GM13977 (cell line): Measurements from ENCODE around the gene ANP32E.
A peak's percentile ranks its signal among the peaks of the same experiment; 100 is the strongest.
"Not testable (repeated sequence)": the region's sequence is repeated elsewhere in the genome, so short reads cannot be mapped to it uniquely, and the experiment has no call there.

Source experiments
- DNase-seq: peaks from one replicate; pipeline ENCODE4 v3.0.0; 2012; ENCODE audit warnings: low spot score
- CTCF ChIP-seq: IDR thresholded peaks from 2 replicates; pipeline ENCODE4 v1.5.1; 2012; ENCODE audit warnings: mild to moderate bottlenecking, control low read depth; ENCODE audit not compliant: insufficient read depth; ENCODE audit errors: extremely low read depth, missing control alignments
- in situ Hi-C: fragments of 300-500 bp; cut with MboI; formaldehyde crosslinking; loops from one replicate; pipeline ENCODE4 v1.12.0; 2022; ENCODE audit warnings: low sequenced_read_pairs, low pct_unique_long_range_greater_than_20kb, mixed read lengths, inconsistent platforms; ENCODE audit not compliant: unreplicated experiment

The ANP32E gene

GRCh38 chr1:150213170-150214098 lies 22.5 kb downstream of the ANP32E start:
- peak; percentile 91 for DNase-seq
- in situ Hi-C loops = no loop called here
- peak; percentile 40 for TF ChIP-seq CTCF

GRCh38 chr1:150212070-150212469 lies 23.8 kb downstream of the ANP32E start:
- no peak for TF ChIP-seq CTCF
- in situ Hi-C loops = no loop called here
- no peak for DNase-seq

GRCh38 chr1:150210706-150211105 lies 25.2 kb downstream of the ANP32E start:
- in situ Hi-C loops = no loop called here
- TF ChIP-seq CTCF = no peak

GRCh38 chr1:150210091-150210490 lies 25.8 kb downstream of the ANP32E start:
- no peak for DNase-seq
- in situ Hi-C loops = no loop called here
- no peak for TF ChIP-seq CTCF

More at GRCh38 chr1:150210706-150211105, 25.2 kb downstream of the ANP32E start:
- no peak for DNase-seq

- DNase-seq, in situ Hi-C loops: not testable (repeated sequence)
Observed at GRCh38 chr1:150208460-150208859, 27.5 kb downstream of the ANP32E start.

GRCh38 chr1:150207281-150207971 lies 28.5 kb downstream of the ANP32E start:
- TF ChIP-seq CTCF = no peak
- in situ Hi-C loops = no loop called here
- no peak for DNase-seq

DNA sequence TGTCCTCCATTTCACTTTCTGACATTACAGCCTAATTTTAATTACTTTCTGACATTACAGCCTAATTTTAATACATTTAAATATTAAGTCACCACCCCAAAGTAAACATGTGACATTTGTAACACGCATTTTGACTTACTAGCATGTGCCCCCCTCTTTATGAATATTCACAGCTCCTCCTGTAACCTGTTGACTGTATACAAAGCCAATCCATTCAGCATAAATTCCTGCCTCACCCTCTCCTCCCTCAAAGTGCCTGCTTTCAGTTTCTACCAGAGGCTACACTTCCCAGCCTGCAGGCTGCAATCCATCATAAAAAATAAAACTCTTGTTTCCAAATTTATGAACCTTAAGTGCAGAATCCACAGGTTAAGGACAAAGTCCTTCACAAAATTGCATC lies 39.5 kb downstream of the ANP32E start:
- TF ChIP-seq CTCF = no peak
- in situ Hi-C loops = no loop called here
- DNase-seq = no peak
